ENCODE data around the gene SNIP1.
"Not testable (repeated sequence)": the region's sequence is repeated elsewhere in the genome, so short reads cannot be mapped to it uniquely, and the experiment has no call there.

The SNIP1 gene

DNA sequence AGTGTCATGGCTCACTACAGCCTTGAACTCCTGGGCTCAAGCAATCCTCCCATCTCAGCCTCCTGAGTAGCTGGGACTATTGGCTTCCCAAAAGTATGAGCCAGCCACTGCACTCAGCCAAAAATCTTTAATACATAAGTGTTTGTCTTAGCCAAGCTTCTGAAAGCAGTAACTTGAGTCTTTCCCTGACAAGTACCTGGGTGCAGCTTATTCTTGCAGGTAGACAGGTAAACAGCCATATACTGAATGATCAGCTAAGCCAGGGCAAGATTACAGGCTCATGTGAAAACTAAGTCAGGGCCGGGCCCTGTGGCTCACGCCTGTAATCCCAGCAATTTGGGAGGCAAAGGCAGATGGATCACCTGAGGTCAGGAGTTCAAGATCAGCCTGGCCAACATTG, 47.4 kb downstream of the SNIP1 start:
- H3K4me1 Mint-ChIP-seq = peaks cover 7% of the 10 kb centered on the region
- H3K27me3 Mint-ChIP-seq (ENCODE audit: low read depth, poor library complexity) = peaks cover 3% of the 10 kb centered on the region
- no peak overlapping the region for H3K27ac Mint-ChIP-seq
- DNase-seq = no peak
- TF ChIP-seq, protein P1, sequence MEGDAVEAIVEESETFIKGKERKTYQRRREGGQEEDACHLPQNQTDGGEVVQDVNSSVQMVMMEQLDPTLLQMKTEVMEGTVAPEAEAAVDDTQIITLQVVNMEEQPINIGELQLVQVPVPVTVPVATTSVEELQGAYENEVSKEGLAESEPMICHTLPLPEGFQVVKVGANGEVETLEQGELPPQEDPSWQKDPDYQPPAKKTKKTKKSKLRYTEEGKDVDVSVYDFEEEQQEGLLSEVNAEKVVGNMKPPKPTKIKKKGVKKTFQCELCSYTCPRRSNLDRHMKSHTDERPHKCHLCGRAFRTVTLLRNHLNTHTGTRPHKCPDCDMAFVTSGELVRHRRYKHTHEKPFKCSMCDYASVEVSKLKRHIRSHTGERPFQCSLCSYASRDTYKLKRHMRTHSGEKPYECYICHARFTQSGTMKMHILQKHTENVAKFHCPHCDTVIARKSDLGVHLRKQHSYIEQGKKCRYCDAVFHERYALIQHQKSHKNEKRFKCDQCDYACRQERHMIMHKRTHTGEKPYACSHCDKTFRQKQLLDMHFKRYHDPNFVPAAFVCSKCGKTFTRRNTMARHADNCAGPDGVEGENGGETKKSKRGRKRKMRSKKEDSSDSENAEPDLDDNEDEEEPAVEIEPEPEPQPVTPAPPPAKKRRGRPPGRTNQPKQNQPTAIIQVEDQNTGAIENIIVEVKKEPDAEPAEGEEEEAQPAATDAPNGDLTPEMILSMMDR (IDR thresholded peaks at IDR 0.05) = no peak
- peaks cover 61% of the 10 kb centered on the region for H3K36me3 Mint-ChIP-seq (ENCODE audit: low read depth)
- H3K9me3 Mint-ChIP-seq = no peaks in the 10 kb centered on the region
- no peak overlapping the region for H3K4me3 Mint-ChIP-seq

DNA sequence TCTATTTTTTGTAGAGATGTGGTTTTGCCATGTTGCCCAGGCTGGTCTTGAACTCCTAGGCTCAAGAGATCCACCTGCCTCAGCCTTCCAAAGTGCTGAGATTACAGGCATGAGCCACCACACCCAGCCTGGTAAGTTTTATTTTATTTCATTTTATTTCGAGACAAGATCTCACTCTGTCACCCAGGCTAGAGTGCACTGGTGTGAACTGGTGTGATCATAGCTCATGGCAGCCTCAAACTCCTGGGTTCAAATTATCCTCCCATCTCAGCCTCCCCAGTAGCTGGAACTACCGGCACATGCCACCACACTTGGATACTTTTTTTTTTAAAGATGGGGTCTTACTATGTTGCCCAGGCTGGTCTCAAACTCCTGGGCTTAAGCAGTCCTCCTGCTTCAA, 51.3 kb downstream of the SNIP1 start:
- H3K36me3 Mint-ChIP-seq (ENCODE audit: low read depth) = peaks cover 63% of the 10 kb centered on the region
- not testable (repeated sequence) for H3K9me3 Mint-ChIP-seq; H3K27me3 Mint-ChIP-seq (ENCODE audit: low read depth, poor library complexity)

DNA sequence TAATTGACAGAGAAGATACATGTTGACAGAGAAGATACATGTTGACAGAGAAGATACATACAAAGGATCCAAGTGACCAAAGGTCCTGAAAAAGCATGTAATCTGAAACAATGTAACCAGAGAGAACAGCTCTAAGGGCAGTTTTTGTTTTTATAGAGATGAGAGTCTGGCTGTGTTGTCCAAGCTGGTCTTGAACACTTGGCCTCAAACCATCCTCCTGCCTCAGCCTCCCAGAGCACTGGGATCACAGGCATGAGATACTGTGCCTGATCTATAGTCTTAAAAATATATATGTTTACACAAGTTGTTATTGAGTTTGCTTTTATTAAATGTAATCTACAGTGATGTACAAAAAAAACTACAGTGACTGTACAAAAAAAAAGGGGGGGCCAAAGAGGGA, 52.0 kb downstream of the SNIP1 start:
- DNase-seq = no peak
- Mint-ChIP-seq H3K4me3 (no peak overlapping the region), H3K27me3 (ENCODE audit: low read depth, poor library complexity) (peaks cover 3% of the 10 kb centered on the region), H3K27ac (peak overlapping the region; percentile 95), H3K9me3 (no peaks in the 10 kb centered on the region), H3K4me1 (peaks cover 25% of the 10 kb centered on the region), H3K36me3 (ENCODE audit: low read depth) (peaks cover 56% of the 10 kb centered on the region)
- TF ChIP-seq, protein P1 (IDR thresholded peaks at IDR 0.05) = no peak

More for the DNA sequence above, 51.3 kb downstream of the SNIP1 start:
- H3K4me3 Mint-ChIP-seq, DNase-seq, H3K27ac Mint-ChIP-seq: not testable (repeated sequence)
- peaks cover 25% of the 10 kb centered on the region for H3K4me1 Mint-ChIP-seq

DNA sequence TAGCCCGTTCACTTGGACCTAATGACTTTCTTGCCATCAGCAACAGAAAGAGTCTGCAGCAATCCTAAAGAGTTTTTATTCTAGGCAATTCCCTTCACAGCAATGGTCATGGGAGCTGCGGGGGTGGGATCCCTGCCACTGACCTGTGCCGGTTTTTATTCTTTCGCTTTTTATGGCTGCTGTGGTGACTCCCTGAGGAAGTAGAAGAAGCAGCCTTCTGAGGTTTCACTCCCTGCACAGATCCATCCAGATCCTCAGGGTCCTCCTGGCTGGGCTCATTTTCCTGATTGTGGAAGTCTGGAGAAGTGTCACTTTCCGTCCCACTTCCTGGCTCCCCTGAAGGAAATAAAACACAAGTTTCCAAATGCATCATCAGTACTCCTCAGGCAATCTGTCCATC, 52.4 kb downstream of the SNIP1 start:
- Mint-ChIP-seq H3K27ac (peak overlapping the region; percentile 95), H3K4me1 (peaks cover 25% of the 10 kb centered on the region), H3K9me3 (no peaks in the 10 kb centered on the region), H3K36me3 (ENCODE audit: low read depth) (peaks cover 51% of the 10 kb centered on the region), H3K27me3 (ENCODE audit: low read depth, poor library complexity) (peaks cover 3% of the 10 kb centered on the region), H3K4me3 (peak overlapping the region; percentile 24)
- no peak for DNase-seq
- TF ChIP-seq, protein P1 (IDR thresholded peaks at IDR 0.05) = no peak

DNA sequence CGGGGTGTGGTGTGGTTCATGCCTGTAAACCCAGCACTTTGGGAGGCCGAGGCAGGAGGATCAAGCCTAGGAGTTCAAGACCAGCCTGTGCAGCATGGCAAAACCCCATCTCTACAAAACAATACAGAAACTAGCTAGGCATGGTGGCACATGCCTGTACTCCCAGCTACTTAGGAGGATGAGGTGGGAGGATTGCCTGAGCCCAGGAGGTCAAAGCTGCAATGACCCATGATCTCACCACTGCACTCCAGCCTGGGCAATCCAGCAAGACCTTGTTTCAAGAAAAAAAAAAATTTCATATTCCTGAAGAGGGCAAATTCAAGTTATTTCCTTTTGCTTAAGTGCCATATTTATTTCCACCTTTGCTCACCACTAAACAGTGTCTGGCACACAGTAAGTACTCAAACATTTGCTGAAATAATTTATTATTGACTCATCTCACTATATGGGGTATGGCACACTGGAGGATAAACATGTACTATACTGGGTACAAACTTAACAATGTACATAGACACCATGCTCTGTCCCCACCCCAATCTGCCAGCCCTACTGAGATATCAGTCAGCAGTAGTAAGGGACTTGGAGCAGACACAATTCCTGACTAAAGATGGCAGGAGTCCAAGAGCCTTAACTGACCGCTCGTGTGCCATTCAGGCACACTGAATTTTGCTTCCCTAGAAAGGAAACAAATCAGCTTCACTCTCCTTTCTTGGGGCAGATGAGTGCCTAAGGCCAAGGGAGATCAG, 55.0 kb downstream of the SNIP1 start:
- Mint-ChIP-seq H3K9me3 (no peaks in the 10 kb centered on the region), H3K4me3 (no peak overlapping the region), H3K36me3 (ENCODE audit: low read depth) (peaks cover 41% of the 10 kb centered on the region), H3K27me3 (ENCODE audit: low read depth, poor library complexity) (no peaks in the 10 kb centered on the region), H3K4me1 (peaks cover 25% of the 10 kb centered on the region), H3K27ac (peak overlapping the region; percentile 71)
- DNase-seq = no peak
- TF ChIP-seq, protein P1 (IDR thresholded peaks at IDR 0.05) = no peak

DNA sequence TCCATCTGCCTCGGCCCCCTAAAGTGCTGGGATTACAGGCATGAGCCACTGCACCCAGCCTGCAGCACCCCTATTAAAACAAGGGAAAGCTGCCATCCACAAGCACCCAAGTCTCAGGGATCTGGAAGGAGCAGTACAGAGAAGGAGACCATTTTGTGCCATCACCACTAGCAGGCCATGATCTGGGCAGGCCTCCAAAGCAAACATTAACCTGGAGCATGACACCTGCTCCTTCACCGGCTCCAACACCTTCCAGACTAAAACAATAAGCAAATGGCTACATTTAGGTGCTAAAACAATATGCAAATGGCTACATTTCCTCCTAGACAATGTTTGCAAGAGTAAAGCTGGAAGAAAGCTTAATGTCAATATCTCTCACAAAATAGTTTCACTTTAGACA, 56.3 kb downstream of the SNIP1 start:
- no peak overlapping the region for H3K27ac Mint-ChIP-seq
- no peaks in the 10 kb centered on the region for H3K9me3 Mint-ChIP-seq
- no peaks in the 10 kb centered on the region for H3K27me3 Mint-ChIP-seq (ENCODE audit: low read depth, poor library complexity)
- peaks cover 51% of the 10 kb centered on the region for H3K36me3 Mint-ChIP-seq (ENCODE audit: low read depth)
- H3K4me1 Mint-ChIP-seq = peaks cover 25% of the 10 kb centered on the region
- no peak overlapping the region for H3K4me3 Mint-ChIP-seq
- TF ChIP-seq, protein P1 (IDR thresholded peaks at IDR 0.05) = no peak
- no peak for DNase-seq
